DND-41 (cell line): ENCODE results near the gene HTR1B.

ENCODE experiments used
- ATAC-seq: fragments of 200-7000 bp; cut with Tn5 transposase; 3 replicates; pipeline ENCODE4 v1.9.1; 2021; ENCODE audit warnings: low read depth; ENCODE audit not compliant: insufficient read depth
- DNase-seq: peaks from one replicate; pipeline ENCODE4 v3.0.0-alpha.2; 2020
- H2AFZ ChIP-seq: 2 replicates; pipeline ENCODE4 v1.6.0; 2012; ENCODE audit warnings: low read depth, low read length
- H3K27ac ChIP-seq: 2 replicates; pipeline ENCODE4 v1.5.1; 2012; ENCODE audit warnings: low read length, inconsistent platforms
- H3K27me3 ChIP-seq: fragments of 200-600 bp; sonication (generic); 2 replicates; pipeline ENCODE4 v1.6.0; 2012; ENCODE audit warnings: low read length, mild to moderate bottlenecking, inconsistent platforms; ENCODE audit not compliant: insufficient read depth, poor library complexity
- H3K36me3 ChIP-seq: 2 replicates; pipeline ENCODE4 v1.5.1; 2012; ENCODE audit warnings: low read length, inconsistent platforms; ENCODE audit not compliant: insufficient read depth
- H3K4me1 ChIP-seq: 2 replicates; pipeline ENCODE4 v1.5.1; 2012; ENCODE audit warnings: mild to moderate bottlenecking, low read length; ENCODE audit not compliant: insufficient read depth
- H3K4me2 ChIP-seq: 2 replicates; pipeline ENCODE4 v1.6.0; 2012; ENCODE audit warnings: mild to moderate bottlenecking, moderate library complexity, low read length, inconsistent platforms; ENCODE audit not compliant: insufficient read depth
- H3K4me3 ChIP-seq, 2 experiments: fragments of 200-600 bp in 1 of 2; shearing (Covaris generic) in 1 of 2; 2 replicates each; pipeline ENCODE4 v1.5.1; 2012 to 2016; ENCODE audit warnings: inconsistent platforms in 2 of 2, low read length in 2 of 2, mild to moderate bottlenecking in 2 of 2, low read depth in 1 of 2, moderate library complexity in 1 of 2
- H3K79me2 ChIP-seq: 2 replicates; pipeline ENCODE4 v1.6.0; 2012; ENCODE audit warnings: low read length, inconsistent platforms; ENCODE audit not compliant: insufficient read depth
- H3K9ac ChIP-seq: 2 replicates; pipeline ENCODE4 v1.6.0; 2012; ENCODE audit warnings: low read depth, mild to moderate bottlenecking, inconsistent platforms, low read length, moderate library complexity
- H3K9me3 ChIP-seq: 2 replicates; pipeline ENCODE4 v1.5.1; 2012; ENCODE audit warnings: low read length, moderate library complexity, mild to moderate bottlenecking, inconsistent platforms; ENCODE audit not compliant: insufficient read depth, severe bottlenecking
- H4K20me1 ChIP-seq: 2 replicates; pipeline ENCODE4 v1.6.0; 2012; ENCODE audit warnings: low read length; ENCODE audit not compliant: insufficient read depth
- EZH2 ChIP-seq: IDR thresholded peaks from 3 replicates; pipeline ENCODE4 v1.6.1; 2012; ENCODE audit warnings: borderline replicate concordance, low read depth, mild to moderate bottlenecking, moderate library complexity, low read length, inconsistent platforms; ENCODE audit not compliant: severe bottlenecking
- TF ChIP-seq, protein P1 (sequence below): IDR thresholded peaks from 2 replicates; pipeline ENCODE4 v1.5.1; 2012; ENCODE audit warnings: borderline replicate concordance, low read length, moderate library complexity, mild to moderate bottlenecking; ENCODE audit not compliant: poor library complexity, severe bottlenecking; ENCODE audit errors: extremely low read depth

The HTR1B gene

DNA sequence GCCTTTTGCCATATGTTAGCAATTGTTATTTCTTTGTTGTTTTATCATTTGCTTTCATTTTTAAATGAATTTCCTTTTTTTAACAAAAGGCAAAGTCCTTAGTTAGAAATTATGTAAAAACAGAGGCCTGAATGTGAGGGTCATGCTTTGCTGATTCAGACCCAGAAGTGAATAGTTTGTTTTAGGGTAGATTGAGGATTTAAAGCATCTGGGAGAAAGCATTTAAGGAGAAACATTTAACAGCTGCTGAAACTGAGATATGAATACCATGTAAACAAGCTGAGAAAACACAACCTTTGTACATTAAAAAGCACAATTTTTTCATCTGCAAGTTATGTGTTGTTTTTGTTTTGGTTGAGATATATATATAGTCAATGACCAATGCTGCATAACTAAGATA is 8.0 kb downstream of the HTR1B start:
- no peak overlapping the region for H3K4me3 ChIP-seq
- no peaks in the 10 kb centered on the region for H3K27me3 ChIP-seq
- no peaks in the 10 kb centered on the region for H3K9me3 ChIP-seq
- H4K20me1 ChIP-seq = no peaks in the 10 kb centered on the region
- H3K9ac ChIP-seq = no peak overlapping the region
- no peak for DNase-seq
- TF ChIP-seq, protein P1, sequence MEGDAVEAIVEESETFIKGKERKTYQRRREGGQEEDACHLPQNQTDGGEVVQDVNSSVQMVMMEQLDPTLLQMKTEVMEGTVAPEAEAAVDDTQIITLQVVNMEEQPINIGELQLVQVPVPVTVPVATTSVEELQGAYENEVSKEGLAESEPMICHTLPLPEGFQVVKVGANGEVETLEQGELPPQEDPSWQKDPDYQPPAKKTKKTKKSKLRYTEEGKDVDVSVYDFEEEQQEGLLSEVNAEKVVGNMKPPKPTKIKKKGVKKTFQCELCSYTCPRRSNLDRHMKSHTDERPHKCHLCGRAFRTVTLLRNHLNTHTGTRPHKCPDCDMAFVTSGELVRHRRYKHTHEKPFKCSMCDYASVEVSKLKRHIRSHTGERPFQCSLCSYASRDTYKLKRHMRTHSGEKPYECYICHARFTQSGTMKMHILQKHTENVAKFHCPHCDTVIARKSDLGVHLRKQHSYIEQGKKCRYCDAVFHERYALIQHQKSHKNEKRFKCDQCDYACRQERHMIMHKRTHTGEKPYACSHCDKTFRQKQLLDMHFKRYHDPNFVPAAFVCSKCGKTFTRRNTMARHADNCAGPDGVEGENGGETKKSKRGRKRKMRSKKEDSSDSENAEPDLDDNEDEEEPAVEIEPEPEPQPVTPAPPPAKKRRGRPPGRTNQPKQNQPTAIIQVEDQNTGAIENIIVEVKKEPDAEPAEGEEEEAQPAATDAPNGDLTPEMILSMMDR = no peak
- no peak for TF ChIP-seq EZH2
- ATAC-seq = no peak
- no peaks in the 10 kb centered on the region for H3K4me1 ChIP-seq
- H3K27ac ChIP-seq = no peak overlapping the region
- no peak overlapping the region for H3K4me2 ChIP-seq
- H3K36me3 ChIP-seq = no peaks in the 10 kb centered on the region
- H3K79me2 ChIP-seq = no peaks in the 10 kb centered on the region
- H2AFZ ChIP-seq = no peak overlapping the region

GRCh38 chr6:77454386-77454785 is 8.9 kb downstream of the HTR1B start:
- H3K27me3 ChIP-seq = no peaks in the 10 kb centered on the region
- H3K9me3 ChIP-seq = no peaks in the 10 kb centered on the region
- no peaks in the 10 kb centered on the region for H4K20me1 ChIP-seq
- H3K4me1 ChIP-seq = no peaks in the 10 kb centered on the region
- no peak overlapping the region for H3K4me2 ChIP-seq
- H3K27ac ChIP-seq = no peak overlapping the region
- no peaks in the 10 kb centered on the region for H3K79me2 ChIP-seq
- ATAC-seq = no peak
- DNase-seq = no peak
- H3K4me3 ChIP-seq = no peak overlapping the region
- TF ChIP-seq, protein P1 = no peak
- TF ChIP-seq EZH2 = no peak
- no peak overlapping the region for H3K9ac ChIP-seq
- no peaks in the 10 kb centered on the region for H3K36me3 ChIP-seq
- H2AFZ ChIP-seq = no peak overlapping the region

GRCh38 chr6:77451466-77451865 is 11.8 kb downstream of the HTR1B start:
- ATAC-seq (no peak), DNase-seq (no peak)
- Histone ChIP-seq H3K4me3 (no peak overlapping the region), H3K4me1 (no peaks in the 10 kb centered on the region), H3K36me3 (no peaks in the 10 kb centered on the region), H4K20me1 (no peaks in the 10 kb centered on the region), H3K9ac (no peak overlapping the region), H3K79me2 (no peaks in the 10 kb centered on the region), H3K27me3 (no peaks in the 10 kb centered on the region), H2AFZ (no peak overlapping the region), H3K27ac (no peak overlapping the region), H3K9me3 (no peaks in the 10 kb centered on the region), H3K4me2 (no peak overlapping the region)
- no peak for TF ChIP-seq EZH2
- TF ChIP-seq, protein P1 = no peak

- TF ChIP-seq, protein P1 = no peak
- no peak for TF ChIP-seq EZH2
- Histone ChIP-seq H3K36me3 (no peaks in the 10 kb centered on the region), H3K79me2 (no peaks in the 10 kb centered on the region), H3K4me1 (no peaks in the 10 kb centered on the region), H4K20me1 (no peaks in the 10 kb centered on the region), H3K9ac (no peak overlapping the region), H3K4me2 (no peak overlapping the region), H3K4me3 (no peak overlapping the region), H3K9me3 (no peaks in the 10 kb centered on the region), H3K27ac (no peak overlapping the region), H2AFZ (no peak overlapping the region), H3K27me3 (no peaks in the 10 kb centered on the region)
- ATAC-seq = no peak
- no peak for DNase-seq
Measured at GRCh38 chr6:77450924-77451323, 12.4 kb downstream of the HTR1B start.
